Astrocyte of the cerebellum (primary cell): ENCODE data around the gene SLC5A12.

Experiments used
- DNase-seq: peaks from one replicate; pipeline ENCODE4 v3.0.0-alpha.2; 2011; ENCODE audit warnings: low read depth
- H3K4me3 ChIP-seq: 2 replicates; pipeline ENCODE4 v1.5.1; 2011; ENCODE audit warnings: mild to moderate bottlenecking, low read depth, low read length, moderate library complexity
- in situ Hi-C: cut with HindIII; loops from 2 replicates; pipeline ENCODE4 v1.10.0; 2017; ENCODE audit warnings: low sequenced_read_pairs
- TF ChIP-seq, protein P1 (sequence below): IDR thresholded peaks from 2 replicates; pipeline ENCODE4 v1.5.1; 2012; ENCODE audit warnings: low read length, low read depth, moderate library complexity, mild to moderate bottlenecking; ENCODE audit errors: missing control alignments

The SLC5A12 gene

DNA sequence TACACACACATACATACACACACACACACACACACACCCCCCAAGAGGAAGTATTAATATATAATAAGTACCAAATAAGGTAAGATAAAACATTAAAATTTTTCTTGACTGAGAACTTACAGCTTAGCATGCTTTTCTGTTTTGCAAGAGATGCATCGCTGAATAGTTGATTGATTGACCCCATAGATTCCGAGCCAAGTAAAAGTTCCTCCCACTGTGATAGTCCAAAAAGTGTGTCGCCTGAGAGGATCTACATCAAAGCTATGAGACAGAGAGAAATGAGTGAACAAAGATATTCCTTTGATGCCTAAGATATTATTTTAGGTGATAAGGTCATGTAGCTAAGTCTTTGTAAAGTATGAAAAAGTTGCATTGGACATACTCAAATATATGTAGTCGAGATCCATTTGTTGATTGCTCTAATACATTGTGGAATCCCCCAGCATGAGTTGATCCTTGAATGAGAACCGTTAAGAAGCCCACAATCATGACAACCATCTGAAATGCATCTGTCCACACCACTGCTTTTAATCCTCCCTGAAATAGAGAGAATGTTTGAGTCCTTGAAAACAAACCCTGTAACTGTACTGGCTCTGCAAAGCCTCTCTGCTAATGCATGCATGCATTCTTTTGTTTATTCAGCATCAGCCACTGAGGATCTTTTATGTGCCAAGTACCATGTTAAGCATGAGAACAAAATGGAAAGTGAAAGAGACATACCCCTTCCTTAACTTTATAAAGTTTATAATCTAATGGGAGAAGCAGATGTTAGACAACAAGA lies 18.3 kb downstream of the SLC5A12 start:
- no peak for DNase-seq
- in situ Hi-C loops, result no loop called here
- H3K4me3 ChIP-seq, result no peak overlapping the region
- TF ChIP-seq, protein P1, sequence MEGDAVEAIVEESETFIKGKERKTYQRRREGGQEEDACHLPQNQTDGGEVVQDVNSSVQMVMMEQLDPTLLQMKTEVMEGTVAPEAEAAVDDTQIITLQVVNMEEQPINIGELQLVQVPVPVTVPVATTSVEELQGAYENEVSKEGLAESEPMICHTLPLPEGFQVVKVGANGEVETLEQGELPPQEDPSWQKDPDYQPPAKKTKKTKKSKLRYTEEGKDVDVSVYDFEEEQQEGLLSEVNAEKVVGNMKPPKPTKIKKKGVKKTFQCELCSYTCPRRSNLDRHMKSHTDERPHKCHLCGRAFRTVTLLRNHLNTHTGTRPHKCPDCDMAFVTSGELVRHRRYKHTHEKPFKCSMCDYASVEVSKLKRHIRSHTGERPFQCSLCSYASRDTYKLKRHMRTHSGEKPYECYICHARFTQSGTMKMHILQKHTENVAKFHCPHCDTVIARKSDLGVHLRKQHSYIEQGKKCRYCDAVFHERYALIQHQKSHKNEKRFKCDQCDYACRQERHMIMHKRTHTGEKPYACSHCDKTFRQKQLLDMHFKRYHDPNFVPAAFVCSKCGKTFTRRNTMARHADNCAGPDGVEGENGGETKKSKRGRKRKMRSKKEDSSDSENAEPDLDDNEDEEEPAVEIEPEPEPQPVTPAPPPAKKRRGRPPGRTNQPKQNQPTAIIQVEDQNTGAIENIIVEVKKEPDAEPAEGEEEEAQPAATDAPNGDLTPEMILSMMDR, result no peak

DNA sequence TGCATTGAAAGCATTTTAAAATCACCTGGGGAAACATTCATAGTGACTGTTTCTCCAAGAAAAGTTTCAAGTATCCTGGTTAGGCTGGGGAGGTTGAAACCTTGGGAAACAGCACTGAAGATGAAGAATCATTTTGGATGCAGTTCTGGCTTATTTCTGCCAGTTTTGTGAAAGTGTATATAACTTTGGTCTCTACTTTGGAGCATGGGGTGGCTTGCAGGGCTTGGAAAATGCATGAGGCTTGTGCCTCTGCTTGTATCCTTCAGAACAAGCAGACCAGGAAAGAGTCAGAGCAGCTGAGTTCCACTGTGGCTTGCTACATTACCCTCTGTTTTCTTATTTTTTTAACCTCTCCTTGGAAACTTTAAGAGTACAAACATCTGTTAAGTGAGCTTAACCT lies 19.5 kb downstream of the SLC5A12 start:
- in situ Hi-C loops, result no loop called here
- H3K4me3 ChIP-seq, result no peak overlapping the region
- TF ChIP-seq, protein P1, result no peak
- no peak for DNase-seq

GRCh38 chr11:26700574-26701235 lies 21.2 kb downstream of the SLC5A12 start:
- in situ Hi-C loops, result no loop called here
- no peak for DNase-seq
- H3K4me3 ChIP-seq, result no peak overlapping the region
- TF ChIP-seq, protein P1, result no peak

DNA sequence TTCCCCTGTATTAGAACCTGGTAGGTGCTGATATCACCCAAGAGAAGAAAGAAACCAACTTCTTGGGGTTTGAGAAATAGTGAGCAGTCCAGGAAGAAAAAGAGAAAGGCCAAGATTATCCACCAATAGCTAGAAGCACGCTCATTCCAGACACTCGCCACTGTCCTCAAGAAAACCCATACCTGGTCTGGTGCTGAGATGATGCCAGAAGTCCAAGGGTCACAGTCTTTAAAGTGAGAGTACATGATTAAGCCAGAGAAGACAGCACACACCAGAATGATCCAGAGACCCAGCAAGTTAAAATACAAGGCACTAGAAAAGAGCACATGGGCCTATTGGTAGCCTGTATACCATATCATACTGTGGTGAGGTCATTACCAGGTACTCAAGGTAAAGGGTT lies 23.6 kb downstream of the SLC5A12 start:
- in situ Hi-C loops, result no loop called here

GRCh38 chr11:26696330-26696729 lies 25.5 kb downstream of the SLC5A12 start:
- TF ChIP-seq, protein P1, result no peak
- no peak for DNase-seq
- in situ Hi-C loops, result no loop called here
- H3K4me3 ChIP-seq, result no peak overlapping the region

More for the DNA sequence above, 23.6 kb downstream of the SLC5A12 start:
- DNase-seq, result no peak
- TF ChIP-seq, protein P1, result no peak
- no peak overlapping the region for H3K4me3 ChIP-seq

- in situ Hi-C loops, result no loop called here
- TF ChIP-seq, protein P1, result no peak
- DNase-seq, result no peak
- no peak overlapping the region for H3K4me3 ChIP-seq
These were observed 33.2 kb downstream of the SLC5A12 start for GRCh38 chr11:26688701-26689100.
